K562 (cell line): Measurements from ENCODE around the gene EIF2AK3. TPM values are rescaled to one million over a fixed set of nuclear protein-coding genes. Genes with fewer than 3 reads are reported as not detected.

ENCODE experiments used
- ATAC-seq: fragments of 200-7000 bp; cut with Tn5 transposase; 3 replicates; pipeline ENCODE4 v1.9.1; 2020; ENCODE audit warnings: moderate library complexity
- BruUV-seq: library from RNA; stranded (reverse); fragments of 400-500 nt; replicated peaks from 2 replicates; lab custom pipeline; 2021; lab: Mats Ljungman, UMichigan
- CTCF ChIA-PET: fragments of 300-600 bp; formaldehyde crosslinking; extraction: SDS; loops from one replicate; lab custom pipeline; 2021; ENCODE audit warnings: low intra/inter-chr PET ratio; lab: Yijun Ruan, JAX
- POLR2A ChIA-PET: fragments of 300-600, 350-650 bp; sonication (Branson Sonifier 250); formaldehyde crosslinking; extraction: SDS; loops from one replicate; lab custom pipeline; 2021; ENCODE audit warnings: antibody characterized with exemption, inconsistent platforms; lab: Yijun Ruan, JAX
- DNase-seq, 4 experiments: peaks; one replicate each; pipeline versions ENCODE4 v3.0.0 to v3.0.0-alpha.2; 2011 to 2018; ENCODE audit warnings: low spot score in 3 of 4, mixed read lengths in 3 of 4; ENCODE audit errors: extremely low read depth in 1 of 4
- FAIRE-seq: peaks from 2 replicates; lab custom pipeline; 2011; peaks lifted over from hg19 to GRCh38; lab: Jason Lieb, UNC
- H2AFZ ChIP-seq: 2 replicates; pipeline ENCODE4 v1.6.0; 2011; ENCODE audit warnings: low read depth, low read length, control low read depth, inconsistent platforms
- H3K27ac ChIP-seq: fragments of 200-600 bp; 3 replicates; pipeline ENCODE4 v1.8.0; 2011; ENCODE audit warnings: low read depth, mild to moderate bottlenecking, control low read depth, inconsistent platforms, low read length, moderate library complexity, mixed read lengths; ENCODE audit errors: extremely low read depth
- H3K27me3 ChIP-seq, 2 experiments: fragments of 300-600 bp in 1 of 2; 2 replicates in 1 of 2; 3 replicates in 1 of 2; pipeline versions ENCODE4 v1.6.0 to v1.8.0; 2011; ENCODE audit warnings: inconsistent platforms in 2 of 2, low read length in 2 of 2, mild to moderate bottlenecking in 1 of 2, mixed read lengths in 1 of 2, moderate library complexity in 1 of 2; ENCODE audit not compliant: control insufficient read depth in 2 of 2, insufficient read depth in 2 of 2
- H3K36me3 ChIP-seq: fragments of 300-600 bp; 3 replicates; pipeline ENCODE4 v1.8.0; 2011; ENCODE audit warnings: mild to moderate bottlenecking, low read length, inconsistent platforms; ENCODE audit not compliant: control insufficient read depth, insufficient read depth
- H3K4me1 ChIP-seq, 2 experiments: fragments of 200-600 bp in 1 of 2; replicated peaks in 1 of 2; 2 replicates in 1 of 2; 3 replicates in 1 of 2; pipeline versions ENCODE4 v1.5.1 to v1.8.0; 2011; ENCODE audit warnings: inconsistent platforms in 2 of 2, low read length in 2 of 2, mild to moderate bottlenecking in 1 of 2, mixed read lengths in 1 of 2, moderate library complexity in 1 of 2; ENCODE audit not compliant: control insufficient read depth in 2 of 2, insufficient read depth in 2 of 2
- H3K4me2 ChIP-seq: 2 replicates; pipeline ENCODE4 v1.6.1; 2011; ENCODE audit warnings: low read length, control low read depth, inconsistent platforms, mixed read lengths; ENCODE audit not compliant: insufficient read depth
- H3K4me3 ChIP-seq: fragments of 200-600 bp; sonication (generic), shearing (Covaris generic); 2 replicates; pipeline ENCODE4 v1.5.1; 2016; ENCODE audit warnings: control low read depth, inconsistent platforms
- H3K79me2 ChIP-seq: fragments of 200-600 bp; 3 replicates; pipeline ENCODE4 v1.8.0; 2011; ENCODE audit warnings: low read length, inconsistent platforms; ENCODE audit not compliant: control insufficient read depth, insufficient read depth
- H3K9ac ChIP-seq, 2 experiments: 2 replicates each; pipeline versions ENCODE4 v1.6.0 to v1.6.1; 2011; ENCODE audit warnings: low read depth in 2 of 2, low read length in 2 of 2, control low read depth in 1 of 2, inconsistent platforms in 1 of 2, mild to moderate bottlenecking in 1 of 2, mixed read lengths in 1 of 2; ENCODE audit not compliant: insufficient read depth in 1 of 2
- H3K9me1 ChIP-seq: one replicate; pipeline ENCODE4 v1.6.0; 2011; ENCODE audit warnings: inconsistent platforms, mild to moderate bottlenecking, low read length, moderate library complexity; ENCODE audit not compliant: control insufficient read depth, insufficient read depth
- H3K9me3 ChIP-seq: replicated peaks from 2 replicates; pipeline ENCODE4 v1.5.1; 2011; ENCODE audit warnings: low read depth, low read length, inconsistent platforms; ENCODE audit not compliant: control insufficient read depth, insufficient read depth
- H4K20me1 ChIP-seq: replicated peaks from 2 replicates; pipeline ENCODE4 v1.6.1; 2011; ENCODE audit warnings: low read length, inconsistent platforms, mixed read lengths; ENCODE audit not compliant: control insufficient read depth, insufficient read depth
- HMG20B ChIP-seq: fragments of 250-450 bp; sonication (Bioruptor Pico); IDR thresholded peaks from 2 replicates; pipeline ENCODE4 v1.5.0; 2021; ENCODE audit warnings: mild to moderate bottlenecking
- PATZ1 ChIP-seq: fragments of 250-450 bp; sonication (Bioruptor Pico); IDR thresholded peaks from 2 replicates; pipeline ENCODE4 v1.5.0; 2020; ENCODE audit warnings: mild to moderate bottlenecking, borderline replicate concordance
- PHTF2 ChIP-seq: fragments of 250-450 bp; sonication (Bioruptor Pico); IDR thresholded peaks from 2 replicates; pipeline ENCODE4 v1.5.0; 2021; ENCODE audit warnings: mild to moderate bottlenecking
- RBM14 ChIP-seq: fragments of 200-400 bp; formaldehyde crosslinking; IDR thresholded peaks from 2 replicates; pipeline ENCODE4 v1.6.1; 2018; ENCODE audit warnings: low read depth, mild to moderate bottlenecking, low read length, moderate library complexity, borderline replicate concordance; ENCODE audit not compliant: insufficient read depth
- RBM22 ChIP-seq: fragments of 200-400 bp; formaldehyde crosslinking; IDR thresholded peaks from 2 replicates; pipeline ENCODE4 v1.6.1; 2018; ENCODE audit warnings: low read length, low read depth; ENCODE audit not compliant: poor library complexity, severe bottlenecking
- SAFB ChIP-seq: fragments of 200-400 bp; formaldehyde crosslinking; IDR thresholded peaks from 2 replicates; pipeline ENCODE4 v1.6.1; 2017; ENCODE audit warnings: low read depth, low read length, borderline replicate concordance
- TCF3 ChIP-seq: sonication (generic); formaldehyde crosslinking; IDR thresholded peaks from 2 replicates; pipeline ENCODE4 v1.4.0; 2020; ENCODE audit warnings: mild to moderate bottlenecking, missing genetic modification reagents
- THAP12 ChIP-seq: fragments of 250-450 bp; sonication (Bioruptor Pico); IDR thresholded peaks from 2 replicates; pipeline ENCODE4 v1.9.0; 2021; ENCODE audit warnings: mild to moderate bottlenecking, inconsistent platforms
- XRCC4 ChIP-seq: IDR thresholded peaks from one replicate; pipeline ENCODE4 v1.6.1; 2011; ENCODE audit not compliant: insufficient read depth, insufficient read length; ENCODE audit errors: extremely low read depth
- ZHX1 ChIP-seq: fragments of 150-350 bp; conservative IDR thresholded peaks from 2 replicates; pipeline ENCODE4 v1.6.1; 2014; ENCODE audit warnings: low read length
- ZNF431 ChIP-seq: sonication (generic); formaldehyde crosslinking; IDR thresholded peaks from 2 replicates; pipeline ENCODE4 v1.8.0; 2022; ENCODE audit warnings: mild to moderate bottlenecking, missing genetic modification reagents
- ZNF764 ChIP-seq: fragments of 250-450 bp; sonication (Bioruptor Pico); IDR thresholded peaks from 2 replicates; pipeline ENCODE4 v1.4.0; 2020; ENCODE audit warnings: low read depth, mild to moderate bottlenecking, moderate library complexity
- WGBS: fragments of 100-300 bp; shearing (Covaris generic); methylation state at CpG from one replicate; pipeline ENCODE4 v1.1.6; 2016; ENCODE audit warnings: low coverage, mixed read lengths; ENCODE audit not compliant: insufficient coverage; ENCODE audit errors: missing lambda C conversion rate; 5-methylcytosine and 5-hydroxymethylcytosine counted together
- in situ Hi-C: fragments of 300-500 bp; cut with MboI; formaldehyde crosslinking; loops from 4 replicates; pipeline ENCODE4 v1.15.0; 2018; ENCODE audit warnings: inconsistent platforms, mixed read lengths
- intact Hi-C: fragments of 100-400 bp; cut with micrococcal nuclease; formaldehyde crosslinking; loops from 2 replicates; pipeline ENCODE4 v1.14.2; 2022
- polyA plus RNA-seq, 8 experiments: library from polyadenylated mRNA; depleted of rRNA in 4 of 8; stranded (reverse) in 5 of 8; unstranded in 3 of 8; fragments of >200 nt; fragmentation: Nextera tagmentation in 2 of 8; fragmentation: Illumina TruSeq in 1 of 8; extraction: Ambion mirVana in 2 of 8; extraction: Trizol in 1 of 8; gene quantifications; 2 replicates each; pipeline versions ENCODE4 v1.2.1 to v1.2.3, GENCODE V29; 2011 to 2014; ENCODE audit warnings: inconsistent platforms in 1 of 8, missing spikeins in 1 of 8
- total RNA-seq, 7 experiments: library from RNA; depleted of rRNA in 6 of 7; stranded (reverse); fragments of >200 nt in 6 of 7; fragmentation: Illumina TruSeq in 2 of 7; extraction: Trizol in 2 of 7; gene quantifications; 2 replicates each; pipeline versions ENCODE4 v1.2.1 to v1.2.3, GENCODE V29; 2011 to 2021; ENCODE audit warnings: low replicate concordance in 1 of 7
- TF ChIP-seq, protein P1 (sequence below), 2 experiments: IDR thresholded peaks; 2 replicates each; pipeline ENCODE4 v1.6.1; 2012; ENCODE audit warnings: improper control_type of control experiment in 2 of 2, low read depth in 2 of 2, low read length in 2 of 2, borderline replicate concordance in 1 of 2

The EIF2AK3 gene
- total and polyA plus RNA-seq, 9 of the 15 experiments (the other 6 are each of a cell fraction or from before 2014, with no cell fraction given) = 1.7 to 11.6 (median 7.4) TPM

DNA sequence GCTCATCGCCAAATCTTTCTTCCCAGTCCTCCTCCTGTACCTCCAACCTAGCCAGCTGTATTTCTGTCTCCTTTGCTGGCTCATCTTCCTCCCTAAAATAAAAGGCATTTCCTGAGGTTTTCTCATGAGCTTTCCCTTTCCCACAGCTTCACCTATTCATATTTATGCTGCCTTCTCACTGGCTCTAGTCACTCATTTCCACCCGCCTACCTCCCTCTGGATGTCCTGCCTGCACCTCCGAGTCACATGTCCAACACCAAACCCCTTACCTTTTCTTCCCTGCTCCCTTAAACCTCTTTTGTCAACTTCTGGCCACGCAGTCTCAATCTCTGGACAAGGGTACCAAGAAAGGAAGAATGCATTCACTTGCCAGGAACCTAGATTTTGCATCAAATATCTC is 2.8 kb downstream of the EIF2AK3 start:
- Histone ChIP-seq H4K20me1 (peaks cover 18% of the 10 kb centered on the region), H3K79me2 (peaks cover 71% of the 10 kb centered on the region), H3K9me1 (no peaks in the 10 kb centered on the region), H3K27me3 (no peaks in the 10 kb centered on the region), H2AFZ (no peak overlapping the region), H3K9me3 (no peaks in the 10 kb centered on the region), H3K4me3 (no peak overlapping the region), H3K9ac (peak overlapping the region in 1 of 2 experiments; percentile 14; a peak in 1 of 4 replicates), H3K27ac (no peak overlapping the region), H3K4me2 (no peak overlapping the region), H3K4me1 (peaks cover 16 to 21% of the 10 kb centered on the region in 2 experiments; a peak in 4 of 5 replicates), H3K36me3 (no peaks in the 10 kb centered on the region)
- intact Hi-C loops (no loop called here), in situ Hi-C loops (no loop called here)
- TF ChIP-seq, protein P1, sequence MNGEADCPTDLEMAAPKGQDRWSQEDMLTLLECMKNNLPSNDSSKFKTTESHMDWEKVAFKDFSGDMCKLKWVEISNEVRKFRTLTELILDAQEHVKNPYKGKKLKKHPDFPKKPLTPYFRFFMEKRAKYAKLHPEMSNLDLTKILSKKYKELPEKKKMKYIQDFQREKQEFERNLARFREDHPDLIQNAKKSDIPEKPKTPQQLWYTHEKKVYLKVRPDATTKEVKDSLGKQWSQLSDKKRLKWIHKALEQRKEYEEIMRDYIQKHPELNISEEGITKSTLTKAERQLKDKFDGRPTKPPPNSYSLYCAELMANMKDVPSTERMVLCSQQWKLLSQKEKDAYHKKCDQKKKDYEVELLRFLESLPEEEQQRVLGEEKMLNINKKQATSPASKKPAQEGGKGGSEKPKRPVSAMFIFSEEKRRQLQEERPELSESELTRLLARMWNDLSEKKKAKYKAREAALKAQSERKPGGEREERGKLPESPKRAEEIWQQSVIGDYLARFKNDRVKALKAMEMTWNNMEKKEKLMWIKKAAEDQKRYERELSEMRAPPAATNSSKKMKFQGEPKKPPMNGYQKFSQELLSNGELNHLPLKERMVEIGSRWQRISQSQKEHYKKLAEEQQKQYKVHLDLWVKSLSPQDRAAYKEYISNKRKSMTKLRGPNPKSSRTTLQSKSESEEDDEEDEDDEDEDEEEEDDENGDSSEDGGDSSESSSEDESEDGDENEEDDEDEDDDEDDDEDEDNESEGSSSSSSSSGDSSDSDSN (IDR thresholded peaks at IDR 0.05; ENCODE audit: borderline replicate concordance in 1 of 2, low read depth in 2 of 2, low read length in 2 of 2) = no peak
- TF ChIP-seq ZHX1 (no peak), RBM14 (no peak), TCF3 (no peak), HMG20B (no peak), ZNF431 (no peak), XRCC4 (no peak), PATZ1 (CRISPR knock-in tag) (no peak), RBM22 (no peak), SAFB (no peak), PHTF2 (CRISPR knock-in tag) (no peak), ZNF764 (CRISPR knock-in tag) (no peak), THAP12 (no peak)
- ATAC-seq (no peak), DNase-seq (no peak), FAIRE-seq (no peak)
- WGBS = 64% methylated on average over 3 of the region's 4 CpGs
- ChIA-PET POLR2A (interaction anchor here (1.1 to 1.3 kb wide), 2 partner anchors 24 to 30 kb away, joined by 3 read pairs; no protein-coding TSS in a partner anchor), CTCF (no interaction called here)
- no TSS peak for BruUV-seq
